ENCODE results near the gene DDX28. TPM values are rescaled to one million over a fixed set of nuclear protein-coding genes. Genes with fewer than 3 reads are reported as not detected.
A peak's percentile ranks its signal among the peaks of the same experiment; 100 is the strongest.

The DDX28 gene
- total and polyA plus RNA-seq, 2 of the 4 experiments (the other 2 are of a cell fraction), result 9.2 to 10.0 TPM

DNA sequence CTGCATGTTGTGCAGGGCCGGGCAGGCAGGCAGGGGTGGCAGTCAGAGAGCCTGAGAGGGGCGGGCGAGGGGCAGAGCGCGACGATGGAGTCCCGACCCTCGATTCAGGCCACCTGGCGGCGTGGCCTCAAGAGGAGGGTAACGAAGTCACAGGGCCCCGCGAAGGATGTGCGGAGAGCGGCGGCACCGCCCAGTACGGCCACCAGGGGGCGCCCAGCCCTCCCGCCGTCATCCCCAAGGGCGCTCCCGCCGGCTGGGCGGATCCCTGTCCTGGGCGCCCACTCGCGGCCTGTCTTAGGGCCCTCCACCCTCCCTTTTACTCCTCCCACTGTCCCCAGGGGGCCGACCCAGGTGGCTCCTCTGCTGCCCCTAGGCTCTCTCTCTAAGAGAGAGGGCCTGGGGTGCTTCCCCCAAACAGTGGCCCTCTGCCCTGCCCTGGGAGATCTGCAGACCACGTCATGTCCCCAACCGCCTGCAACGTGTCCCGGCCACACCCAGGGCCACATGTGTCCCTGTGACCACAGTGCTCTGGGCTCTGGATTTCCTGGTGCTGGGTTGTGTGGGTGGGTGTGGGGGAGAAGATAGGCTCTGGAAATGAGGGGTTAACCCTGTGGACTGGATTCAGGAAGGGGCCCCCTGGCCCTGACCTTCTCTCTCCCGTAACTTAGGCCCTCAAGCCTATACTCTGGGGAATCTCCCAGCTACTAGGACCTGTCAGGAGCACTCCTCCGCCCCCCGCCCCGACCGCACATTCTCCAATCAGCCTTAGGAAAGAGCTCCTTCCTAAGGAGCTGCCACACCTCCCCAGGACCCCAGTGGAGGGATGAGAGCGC lies 29.6 kb downstream of the DDX28 start (continued):
- TF ChIP-seq RCOR1 (IDR thresholded peaks at IDR 0.05; ENCODE audit: insufficient replicate concordance, low read length), result no peak
- no peak for TF ChIP-seq NFE2L2 (IDR thresholded peaks at IDR 0.05; ENCODE audit: low read depth, low read length)

DNA sequence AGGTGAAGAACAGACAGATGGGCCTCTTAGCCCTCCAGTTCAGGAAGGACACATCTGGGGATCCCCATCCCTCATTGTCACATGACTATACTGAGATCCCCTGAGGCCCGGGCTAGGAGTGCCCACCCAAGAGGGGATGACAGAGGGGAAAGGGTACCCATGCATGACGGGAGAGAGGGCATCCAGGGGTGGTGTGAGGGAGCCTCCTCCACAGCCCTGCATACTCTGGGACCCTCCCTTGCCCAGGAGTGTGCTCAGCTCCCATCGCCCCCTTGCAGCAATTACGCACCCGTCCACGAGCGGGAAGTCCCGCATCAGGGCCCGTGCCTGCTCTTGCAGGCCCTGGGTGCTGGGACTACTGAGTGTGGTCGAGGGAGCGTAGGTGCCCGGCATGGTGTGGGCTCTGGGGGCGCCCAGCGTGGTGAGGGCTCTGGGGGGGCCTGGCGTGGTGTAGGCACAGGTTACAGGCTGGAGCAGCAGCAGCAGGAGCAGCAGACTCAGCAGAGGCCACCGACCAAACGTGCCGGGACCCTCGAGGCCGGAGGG lies 30.3 kb downstream of the DDX28 start:
- 63% methylated on average over 6 of the region's 20 CpGs; no CpG with 5 or more reads in 1 of the 2 experiments for WGBS, 2 experiments (ENCODE audit: extremely low coverage in 2 of 2, insufficient read length in 1 of 2)
- H3K36me3 ChIP-seq (ENCODE audit: control insufficient read depth, insufficient read depth, low read length), result no peaks in the 10 kb centered on the region
- H2BK5ac ChIP-seq (ENCODE audit: low read depth, low read length, poor library complexity, severe bottlenecking), result no peak overlapping the region
- peaks cover 4% of the 10 kb centered on the region; the same call in 1 of the 2 replicates for H3K4me1 ChIP-seq (ENCODE audit: control insufficient read depth, insufficient read depth, low read length)
- ATAC-seq (ENCODE audit: low read depth) (no peak), DNase-seq (no peak)
- H3K27me3 ChIP-seq (ENCODE audit: control insufficient read depth, insufficient read depth, low read length), result peaks cover 5% of the 10 kb centered on the region; the same call in 1 of the 2 replicates
- no peaks in the 10 kb centered on the region; the same call in 1 of the 2 replicates for H4K20me1 ChIP-seq (ENCODE audit: insufficient read depth, low read length)
- no peaks in the 10 kb centered on the region for H3K9me3 ChIP-seq (ENCODE audit: control insufficient read depth, insufficient read depth, low read length)
- dilution Hi-C loops (cut with HindIII; ENCODE audit: low sequenced_read_pairs, unreplicated experiment), result no loop called here
- no peak overlapping the region for H3K27ac ChIP-seq (ENCODE audit: insufficient read depth, low read length)
- intact Hi-C loops (cut with micrococcal nuclease), result loop anchor here (1.0 kb wide), 2 partner anchors 48 to 237 kb away; no protein-coding TSS in a partner anchor
- POLR2A ChIA-PET (ENCODE audit: unreplicated experiment), result no interaction called here
- H2AK9ac ChIP-seq (replicated peaks; ENCODE audit: low read depth, low read length, poor library complexity), result peak overlapping the region; percentile 94
- H3K56ac ChIP-seq (ENCODE audit: extremely low read depth, insufficient read depth, low read length), result no peak overlapping the region
- H4K91ac ChIP-seq (ENCODE audit: insufficient read depth, low read depth, low read length), result no peak overlapping the region
- H4K5ac ChIP-seq (ENCODE audit: low read depth, low read length), result no peak overlapping the region
- H2BK20ac ChIP-seq (ENCODE audit: low read depth, low read length), result no peak overlapping the region
- in situ Hi-C loops (cut with MboI; ENCODE audit: low sequenced_read_pairs), result no loop called here
- BruUV-seq (replicated peaks), result no TSS peak
- H3K14ac ChIP-seq (replicated peaks; ENCODE audit: low read depth, low read length), result no peak overlapping the region
- CTCF ChIA-PET, result no interaction called here
- H2AFZ ChIP-seq (replicated peaks; ENCODE audit: low read length, poor library complexity), result peak overlapping the region; percentile 94
- no peak overlapping the region for H3K4me3 ChIP-seq (ENCODE audit: insufficient read depth, low read depth, low read length)
- H3K23ac ChIP-seq (ENCODE audit: low read depth, low read length), result no peak overlapping the region
- H3K18ac ChIP-seq (ENCODE audit: low read depth, low read length), result no peak overlapping the region
- H2AK5ac ChIP-seq (ENCODE audit: low read depth, low read length), result peak overlapping the region; percentile 14; the same call in 1 of the 2 replicates
- no peak for TF ChIP-seq MAFK (IDR thresholded peaks at IDR 0.05; ENCODE audit: low read depth, low read length)
- TF ChIP-seq SMC3 (IDR thresholded peaks at IDR 0.05; ENCODE audit: low read depth, low read length), result no peak
- TF ChIP-seq, protein P1, sequence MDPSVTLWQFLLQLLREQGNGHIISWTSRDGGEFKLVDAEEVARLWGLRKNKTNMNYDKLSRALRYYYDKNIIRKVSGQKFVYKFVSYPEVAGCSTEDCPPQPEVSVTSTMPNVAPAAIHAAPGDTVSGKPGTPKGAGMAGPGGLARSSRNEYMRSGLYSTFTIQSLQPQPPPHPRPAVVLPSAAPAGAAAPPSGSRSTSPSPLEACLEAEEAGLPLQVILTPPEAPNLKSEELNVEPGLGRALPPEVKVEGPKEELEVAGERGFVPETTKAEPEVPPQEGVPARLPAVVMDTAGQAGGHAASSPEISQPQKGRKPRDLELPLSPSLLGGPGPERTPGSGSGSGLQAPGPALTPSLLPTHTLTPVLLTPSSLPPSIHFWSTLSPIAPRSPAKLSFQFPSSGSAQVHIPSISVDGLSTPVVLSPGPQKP (IDR thresholded peaks at IDR 0.05; ENCODE audit: borderline replicate concordance, low read depth, low read length), result no peak
- TF ChIP-seq, protein P2, sequence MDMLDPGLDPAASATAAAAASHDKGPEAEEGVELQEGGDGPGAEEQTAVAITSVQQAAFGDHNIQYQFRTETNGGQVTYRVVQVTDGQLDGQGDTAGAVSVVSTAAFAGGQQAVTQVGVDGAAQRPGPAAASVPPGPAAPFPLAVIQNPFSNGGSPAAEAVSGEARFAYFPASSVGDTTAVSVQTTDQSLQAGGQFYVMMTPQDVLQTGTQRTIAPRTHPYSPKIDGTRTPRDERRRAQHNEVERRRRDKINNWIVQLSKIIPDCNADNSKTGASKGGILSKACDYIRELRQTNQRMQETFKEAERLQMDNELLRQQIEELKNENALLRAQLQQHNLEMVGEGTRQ (IDR thresholded peaks at IDR 0.05; ENCODE audit: low read depth, low read length), result no peak
- no peak for TF ChIP-seq MXI1 (IDR thresholded peaks at IDR 0.05; ENCODE audit: borderline replicate concordance, low read depth, low read length)
- no peak for TF ChIP-seq CEBPB (IDR thresholded peaks at IDR 0.05; ENCODE audit: low read depth, low read length)
- no peak for TF ChIP-seq RCOR1 (IDR thresholded peaks at IDR 0.05; ENCODE audit: insufficient replicate concordance, low read length)
- no peak for TF ChIP-seq RAD21 (IDR thresholded peaks at IDR 0.05; ENCODE audit: low read length)
- TF ChIP-seq, protein P3, sequence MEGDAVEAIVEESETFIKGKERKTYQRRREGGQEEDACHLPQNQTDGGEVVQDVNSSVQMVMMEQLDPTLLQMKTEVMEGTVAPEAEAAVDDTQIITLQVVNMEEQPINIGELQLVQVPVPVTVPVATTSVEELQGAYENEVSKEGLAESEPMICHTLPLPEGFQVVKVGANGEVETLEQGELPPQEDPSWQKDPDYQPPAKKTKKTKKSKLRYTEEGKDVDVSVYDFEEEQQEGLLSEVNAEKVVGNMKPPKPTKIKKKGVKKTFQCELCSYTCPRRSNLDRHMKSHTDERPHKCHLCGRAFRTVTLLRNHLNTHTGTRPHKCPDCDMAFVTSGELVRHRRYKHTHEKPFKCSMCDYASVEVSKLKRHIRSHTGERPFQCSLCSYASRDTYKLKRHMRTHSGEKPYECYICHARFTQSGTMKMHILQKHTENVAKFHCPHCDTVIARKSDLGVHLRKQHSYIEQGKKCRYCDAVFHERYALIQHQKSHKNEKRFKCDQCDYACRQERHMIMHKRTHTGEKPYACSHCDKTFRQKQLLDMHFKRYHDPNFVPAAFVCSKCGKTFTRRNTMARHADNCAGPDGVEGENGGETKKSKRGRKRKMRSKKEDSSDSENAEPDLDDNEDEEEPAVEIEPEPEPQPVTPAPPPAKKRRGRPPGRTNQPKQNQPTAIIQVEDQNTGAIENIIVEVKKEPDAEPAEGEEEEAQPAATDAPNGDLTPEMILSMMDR (conservative IDR thresholded peaks at IDR 0.05; ENCODE audit: low read depth, low read length), result no peak
- H3K9me1 ChIP-seq (ENCODE audit: insufficient read depth, low read length), result no peaks in the 10 kb centered on the region; the same call in 1 of the 2 replicates
- peak overlapping the region; percentile 31; the same call in 1 of the 2 replicates for H3K4me2 ChIP-seq (ENCODE audit: low read depth, low read length)
- H3K9ac ChIP-seq (ENCODE audit: low read depth, low read length), result no peak overlapping the region
- H4K8ac ChIP-seq (ENCODE audit: low read depth in 2 of 2, low read length in 2 of 2), result no peak overlapping the region
- H2BK120ac ChIP-seq (ENCODE audit: low read depth, low read length), result no peak overlapping the region
- H3K4ac ChIP-seq (ENCODE audit: low read depth, low read length), result no peak overlapping the region
- no peaks in the 10 kb centered on the region for H3K79me1 ChIP-seq (ENCODE audit: low read depth in 1 of 2, low read length in 2 of 2)
- no peak overlapping the region for H2BK15ac ChIP-seq (ENCODE audit: low read depth, low read length)
